Stimulated activated CD8-positive, alpha-beta memory T cell treated with anti-CD3 and anti-CD28 coated beads, Interleukin-12 subunit alpha, Interleukin-12 subunit beta, amount 100 ng/mL, for 24 hours (primary cell): Measurements from ENCODE around the gene VENTX.

Source experiments
- DNase-seq: peaks from one replicate; pipeline ENCODE4 v3.0.0-alpha.2; 2020; ENCODE audit errors: extremely low read depth

The VENTX gene

GRCh38 chr10:133235265-133235855 is 2.3 kb upstream of the VENTX start:
- no peak for DNase-seq

DNA sequence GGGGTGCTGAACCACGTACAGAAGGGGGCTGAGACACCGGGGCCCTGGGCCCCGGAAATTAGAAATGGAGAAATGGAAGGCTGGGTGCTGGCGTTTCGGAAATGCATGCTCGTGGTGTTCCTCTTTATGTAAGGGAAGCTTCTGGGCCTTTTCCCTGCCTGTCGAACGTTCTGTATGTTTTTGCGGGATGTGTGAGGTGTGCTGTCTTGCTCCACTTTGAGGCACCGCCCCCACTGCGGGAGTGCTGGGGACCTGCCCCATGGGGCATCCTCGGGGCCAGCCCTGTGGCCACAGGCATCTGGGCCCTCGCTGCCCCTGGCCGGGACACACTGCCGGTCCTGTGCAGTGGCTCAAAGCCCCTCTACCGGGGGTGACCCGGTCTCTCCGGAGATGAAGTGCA is 1.7 kb upstream of the VENTX start:
- no peak for DNase-seq

GRCh38 chr10:133236401-133237240 is 1.0 kb upstream of the VENTX start:
- DNase-seq: no peak

- no peak for DNase-seq
These were observed 441 bp upstream of the VENTX start for GRCh38 chr10:133237241-133237587.

DNA sequence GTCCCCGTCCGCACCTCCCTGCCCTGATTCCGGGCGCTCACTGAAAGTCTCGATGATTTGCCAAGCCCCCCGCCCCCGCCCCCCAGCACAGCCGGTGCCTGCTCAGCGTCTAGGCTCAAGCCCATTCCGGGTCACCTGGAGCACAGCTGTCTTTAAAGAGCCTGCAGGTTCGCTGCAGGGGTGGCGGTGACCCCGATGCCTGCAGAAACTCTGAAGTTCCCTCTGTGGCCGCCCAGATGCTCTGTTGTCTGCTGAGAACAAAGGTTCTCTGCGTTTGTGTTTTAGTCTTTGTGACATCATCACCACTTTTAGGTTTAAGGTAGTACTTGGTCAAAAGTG is 780 bp downstream of the VENTX start:
- no peak for DNase-seq

DNA sequence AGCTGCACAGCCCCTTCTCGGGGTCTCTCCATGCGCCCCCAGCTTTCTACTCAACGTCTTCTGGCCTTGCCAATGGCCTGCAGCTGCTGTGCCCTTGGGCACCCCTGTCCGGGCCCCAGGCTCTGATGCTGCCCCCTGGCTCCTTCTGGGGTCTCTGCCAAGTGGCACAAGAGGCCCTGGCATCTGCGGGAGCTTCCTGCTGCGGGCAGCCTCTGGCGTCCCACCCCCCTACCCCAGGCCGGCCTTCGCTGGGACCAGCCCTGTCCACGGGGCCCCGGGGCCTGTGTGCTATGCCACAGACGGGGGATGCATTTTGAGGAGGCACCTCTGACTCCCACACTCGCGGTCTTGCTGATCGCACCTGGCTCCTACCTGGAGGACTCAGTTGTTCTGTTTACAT is 2.3 kb downstream of the VENTX start:
- no peak for DNase-seq

- DNase-seq: no peak
These were observed 4.0 kb downstream of the VENTX start for GRCh38 chr10:133241501-133242205.

- no peak for DNase-seq
These were observed 5.1 kb downstream of the VENTX start for GRCh38 chr10:133242611-133243356.

GRCh38 chr10:133243593-133243992 is 5.9 kb downstream of the VENTX start:
- no peak for DNase-seq

GRCh38 chr10:133245439-133246235 is 8.0 kb downstream of the VENTX start:
- DNase-seq: no peak

DNA sequence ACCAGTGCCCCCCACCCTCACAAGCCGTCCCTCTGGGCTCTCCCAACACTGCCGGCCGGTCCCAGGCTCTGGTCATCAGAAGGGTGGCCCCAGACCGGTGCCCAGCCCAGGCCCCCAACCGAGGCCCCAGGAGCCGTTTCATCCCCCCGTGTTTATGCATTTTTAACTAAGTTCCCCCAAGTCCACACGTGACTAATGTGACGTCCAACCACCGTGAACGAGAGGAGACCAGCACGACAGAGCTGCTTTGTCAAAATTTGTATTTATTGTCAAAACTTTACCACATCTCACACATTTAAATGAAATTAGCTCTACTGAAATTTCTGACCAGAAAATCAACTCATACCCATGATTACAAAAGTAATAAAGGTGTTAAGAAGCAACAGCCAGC is 8.6 kb downstream of the VENTX start:
- DNase-seq: no peak

GRCh38 chr10:133247681-133248333 is 10.2 kb downstream of the VENTX start:
- DNase-seq: no peak

DNA sequence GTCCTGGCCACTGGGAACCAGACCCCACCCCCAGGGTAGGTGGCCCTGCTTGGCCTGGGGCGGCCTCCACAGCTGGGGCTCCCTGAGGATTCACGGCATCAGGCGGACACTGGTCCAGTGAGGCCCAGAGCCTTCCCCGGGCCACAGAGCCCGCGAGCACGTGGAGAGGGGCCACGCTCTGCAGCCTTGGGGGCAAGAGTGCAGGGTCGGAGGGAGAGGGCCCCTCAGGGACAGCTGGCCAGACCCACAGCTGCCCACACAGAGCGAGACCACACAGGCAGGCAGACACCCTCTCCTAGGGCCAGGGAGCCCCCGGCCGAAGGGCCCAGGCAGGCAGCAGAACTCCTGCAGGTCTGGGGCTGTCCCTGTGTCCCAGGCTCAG is 10.7 kb downstream of the VENTX start:
- no peak for DNase-seq

DNA sequence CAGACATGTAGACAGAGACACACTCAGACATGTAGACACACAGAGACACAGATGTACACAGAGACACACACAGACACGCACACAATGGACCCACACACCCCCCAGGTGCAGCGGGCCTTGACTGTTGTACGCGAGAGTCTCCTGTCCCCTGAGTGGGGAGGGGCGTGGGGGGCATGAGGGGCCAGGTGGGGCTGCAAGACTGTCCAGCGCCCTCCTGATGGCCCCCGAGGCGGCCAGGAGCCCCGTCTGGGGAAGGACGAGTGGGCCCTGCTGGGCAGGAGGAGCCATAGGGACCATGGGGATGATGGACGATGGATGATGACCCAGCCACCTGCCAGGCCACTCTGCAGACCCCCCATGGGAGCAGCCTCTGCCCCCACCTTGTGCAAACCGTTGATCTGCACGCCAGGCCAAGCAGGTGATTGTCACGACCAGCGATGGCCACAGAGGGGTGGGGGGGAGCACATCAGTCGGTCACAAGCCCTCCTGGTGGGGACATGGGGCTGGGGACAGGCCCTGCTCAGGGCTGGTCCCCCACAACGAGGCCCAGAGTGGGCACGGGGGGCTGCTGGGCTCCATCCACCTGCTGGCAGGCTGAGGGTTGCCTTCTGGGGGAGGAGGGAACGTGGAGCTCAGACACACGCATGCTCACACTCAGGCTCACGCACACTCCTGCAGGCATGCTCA is 11.6 kb downstream of the VENTX start:
- no peak for DNase-seq

DNA sequence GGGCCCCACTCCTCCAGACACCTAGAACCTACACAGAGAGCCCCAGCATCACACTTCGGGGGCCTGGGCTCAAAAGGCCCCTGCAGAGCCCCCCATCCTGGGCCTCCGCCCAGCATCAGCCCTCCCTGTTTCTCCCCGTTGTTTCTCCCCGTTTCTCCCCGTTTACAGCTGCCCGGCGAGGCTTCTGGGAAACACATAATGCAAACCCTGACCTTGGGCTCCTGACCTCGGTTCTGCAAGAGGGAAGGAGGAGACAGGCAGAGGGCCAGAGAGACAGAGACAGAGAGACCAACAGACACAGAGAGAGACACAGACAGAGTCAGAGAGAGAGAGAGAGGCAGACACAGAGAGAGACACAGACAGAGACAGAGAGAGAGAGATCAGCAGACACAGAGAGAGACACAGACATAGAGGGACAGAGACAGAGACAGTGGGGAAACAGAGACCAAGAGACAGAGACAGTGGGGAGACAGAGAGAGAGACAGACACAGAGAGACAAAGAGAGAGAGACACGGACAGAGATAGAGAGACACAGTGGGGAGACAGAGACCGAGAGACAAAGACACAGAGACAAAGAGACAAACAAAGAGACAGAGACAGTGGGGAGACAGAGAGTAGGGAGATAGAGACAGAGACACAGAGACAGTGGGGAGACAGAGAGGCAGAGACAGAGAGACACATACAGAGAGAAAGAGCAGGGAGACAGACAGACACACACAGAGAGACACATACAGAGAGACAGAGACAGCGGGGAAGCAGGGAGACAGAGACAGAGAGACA is 12.5 kb downstream of the VENTX start:
- no peak for DNase-seq

- no peak for DNase-seq
These were observed 13.9 kb downstream of the VENTX start for GRCh38 chr10:133251388-133252222.

DNA sequence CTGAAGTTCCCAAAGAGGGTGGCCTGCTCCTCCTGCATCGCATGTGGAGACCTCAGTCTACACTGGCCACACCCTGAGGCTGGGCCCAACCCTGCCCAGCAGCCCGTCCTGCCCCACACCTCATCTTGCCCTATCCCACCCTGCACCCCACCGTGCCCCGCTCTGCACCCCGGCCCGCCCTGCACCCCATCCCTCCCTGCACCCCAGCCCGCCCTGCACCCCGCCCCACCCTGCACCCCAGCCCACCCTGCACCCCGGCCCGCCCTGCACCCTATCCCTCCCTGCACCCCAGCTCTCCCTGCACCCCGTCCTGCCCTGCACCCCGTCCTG is 14.5 kb downstream of the VENTX start:
- no peak for DNase-seq

GRCh38 chr10:133253361-133253955 is 15.8 kb downstream of the VENTX start:
- no peak for DNase-seq
